ENCODE results near the gene SLC35F6. TPM values are rescaled to one million over a fixed set of nuclear protein-coding genes. Genes with fewer than 3 reads are reported as not detected.

Gene SLC35F6
- total and polyA plus RNA-seq, 9 donors, result 11.1 to 53.5 (median 26.8) TPM

- intact Hi-C loops (cut with DNase I), result no loop called here
- DNase-seq, result no peak
Measured at GRCh38 chr2:26752656-26753055, 11.4 kb upstream of the SLC35F6 start.

GRCh38 chr2:26754539-26754938 lies 9.5 kb upstream of the SLC35F6 start:
- intact Hi-C loops (cut with DNase I), result no loop called here
- TF ChIP-seq POLR2A (IDR thresholded peaks at IDR 0.05) (no peak), EP300 (IDR thresholded peaks at IDR 0.05) (no peak)
- TF ChIP-seq, protein P1, sequence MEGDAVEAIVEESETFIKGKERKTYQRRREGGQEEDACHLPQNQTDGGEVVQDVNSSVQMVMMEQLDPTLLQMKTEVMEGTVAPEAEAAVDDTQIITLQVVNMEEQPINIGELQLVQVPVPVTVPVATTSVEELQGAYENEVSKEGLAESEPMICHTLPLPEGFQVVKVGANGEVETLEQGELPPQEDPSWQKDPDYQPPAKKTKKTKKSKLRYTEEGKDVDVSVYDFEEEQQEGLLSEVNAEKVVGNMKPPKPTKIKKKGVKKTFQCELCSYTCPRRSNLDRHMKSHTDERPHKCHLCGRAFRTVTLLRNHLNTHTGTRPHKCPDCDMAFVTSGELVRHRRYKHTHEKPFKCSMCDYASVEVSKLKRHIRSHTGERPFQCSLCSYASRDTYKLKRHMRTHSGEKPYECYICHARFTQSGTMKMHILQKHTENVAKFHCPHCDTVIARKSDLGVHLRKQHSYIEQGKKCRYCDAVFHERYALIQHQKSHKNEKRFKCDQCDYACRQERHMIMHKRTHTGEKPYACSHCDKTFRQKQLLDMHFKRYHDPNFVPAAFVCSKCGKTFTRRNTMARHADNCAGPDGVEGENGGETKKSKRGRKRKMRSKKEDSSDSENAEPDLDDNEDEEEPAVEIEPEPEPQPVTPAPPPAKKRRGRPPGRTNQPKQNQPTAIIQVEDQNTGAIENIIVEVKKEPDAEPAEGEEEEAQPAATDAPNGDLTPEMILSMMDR (IDR thresholded peaks at IDR 0.05), result no peak
- Histone ChIP-seq H3K4me1 (ENCODE audit: insufficient read depth) (peaks cover 10% of the 10 kb centered on the region), H3K9me3 (no peaks in the 10 kb centered on the region), H3K36me3 (no peaks in the 10 kb centered on the region), H3K27me3 (no peaks in the 10 kb centered on the region), H3K4me3 (no peak overlapping the region), H3K27ac (no peak overlapping the region)
- 93 to 96% (median 95%) methylated on average over 4 of the region's 4 CpGs for WGBS, 3 donors
- DNase-seq, result no peak

More at GRCh38 chr2:26752656-26753055, 11.4 kb upstream of the SLC35F6 start:
- Histone ChIP-seq H3K9me3 (no peaks in the 10 kb centered on the region), H3K4me3 (no peak overlapping the region), H3K36me3 (no peaks in the 10 kb centered on the region), H3K4me1 (ENCODE audit: insufficient read depth) (no peaks in the 10 kb centered on the region), H3K27ac (no peak overlapping the region), H3K27me3 (no peaks in the 10 kb centered on the region)
- WGBS, 3 donors, result 78 to 83% (median 83%) methylated on average over 3 of the region's 3 CpGs
- TF ChIP-seq POLR2A (IDR thresholded peaks at IDR 0.05) (no peak), EP300 (IDR thresholded peaks at IDR 0.05) (no peak)
- TF ChIP-seq, protein P1 (IDR thresholded peaks at IDR 0.05), result no peak

DNA sequence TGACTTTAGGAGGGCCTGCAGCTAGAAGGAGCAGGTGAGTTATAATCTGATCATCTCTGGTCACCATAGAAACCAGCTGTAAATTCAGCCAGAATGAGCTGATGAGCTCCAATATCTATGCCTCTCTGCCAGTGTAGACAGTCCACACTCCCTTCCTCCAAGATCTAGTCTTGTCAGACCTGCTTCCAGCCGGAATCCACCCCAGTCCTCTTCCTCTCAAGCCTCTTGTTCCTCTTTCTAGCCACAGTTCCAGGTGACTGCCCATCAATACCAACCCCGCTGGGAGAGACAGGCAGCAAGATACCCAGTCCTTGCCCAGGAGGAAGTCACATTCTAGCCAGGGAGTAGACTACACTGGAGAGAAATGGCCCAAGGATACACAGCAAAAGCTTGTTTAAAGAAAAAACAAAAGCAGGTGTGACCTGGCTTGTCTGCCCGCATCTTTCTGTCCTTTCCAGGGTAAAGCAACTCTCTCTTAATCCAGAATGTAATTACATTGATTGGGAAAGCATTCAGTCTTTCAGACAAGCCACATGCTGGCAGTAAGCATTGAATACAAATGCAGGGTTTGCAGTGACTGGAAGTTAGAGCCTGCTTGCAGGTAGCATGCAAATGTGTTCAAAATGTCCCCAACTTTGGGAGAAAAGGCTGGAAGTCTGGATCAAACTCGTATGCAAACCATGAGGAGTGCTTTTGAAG lies 9.0 kb upstream of the SLC35F6 start:
- intact Hi-C loops (cut with DNase I), result no loop called here
- no peak for TF ChIP-seq POLR2A (IDR thresholded peaks at IDR 0.05)
- TF ChIP-seq, protein P1 (IDR thresholded peaks at IDR 0.05), result no peak
- no peak for TF ChIP-seq EP300 (IDR thresholded peaks at IDR 0.05)
- 84 to 87% (median 86%) methylated on average over 4 of the region's 4 CpGs for WGBS, 3 donors
- no peak overlapping the region for H3K27ac ChIP-seq
- H3K4me1 ChIP-seq (ENCODE audit: insufficient read depth), result peaks cover 10% of the 10 kb centered on the region
- DNase-seq, result no peak
- H3K36me3 ChIP-seq, result no peaks in the 10 kb centered on the region
- H3K4me3 ChIP-seq, result no peak overlapping the region
- H3K9me3 ChIP-seq, result no peaks in the 10 kb centered on the region
- H3K27me3 ChIP-seq, result no peaks in the 10 kb centered on the region

- intact Hi-C loops (cut with DNase I), result no loop called here
- Histone ChIP-seq H3K4me3 (no peak overlapping the region), H3K9me3 (no peaks in the 10 kb centered on the region), H3K4me1 (ENCODE audit: insufficient read depth) (peaks cover 10% of the 10 kb centered on the region), H3K27ac (no peak overlapping the region), H3K27me3 (no peaks in the 10 kb centered on the region), H3K36me3 (no peaks in the 10 kb centered on the region)
- TF ChIP-seq, protein P1 (IDR thresholded peaks at IDR 0.05), result no peak
- TF ChIP-seq EP300 (IDR thresholded peaks at IDR 0.05) (no peak), POLR2A (IDR thresholded peaks at IDR 0.05) (no peak)
- no peak for DNase-seq
- WGBS, 3 donors, result 87 to 92% (median 90%) methylated on average over 5 of the region's 5 CpGs
Measured at GRCh38 chr2:26756337-26756736, 7.7 kb upstream of the SLC35F6 start.

All from ovary (tissue), 9 donors.